IPS-18c (cell line): ENCODE results near the gene ETS1.
A peak's percentile ranks its signal among the peaks of the same experiment; 100 is the strongest.

ENCODE experiments used
- H3K4me3 ChIP-seq: 2 replicates; pipeline ENCODE4 v1.7.0; 2013; ENCODE audit warnings: low read depth, mild to moderate bottlenecking, low read length, moderate library complexity; ENCODE audit not compliant: insufficient read depth
- H3K9me3 ChIP-seq: one replicate; pipeline ENCODE4 v1.6.1; 2013; ENCODE audit warnings: mild to moderate bottlenecking, low read length, moderate library complexity; ENCODE audit not compliant: control insufficient read depth, insufficient read depth

Gene ETS1

DNA sequence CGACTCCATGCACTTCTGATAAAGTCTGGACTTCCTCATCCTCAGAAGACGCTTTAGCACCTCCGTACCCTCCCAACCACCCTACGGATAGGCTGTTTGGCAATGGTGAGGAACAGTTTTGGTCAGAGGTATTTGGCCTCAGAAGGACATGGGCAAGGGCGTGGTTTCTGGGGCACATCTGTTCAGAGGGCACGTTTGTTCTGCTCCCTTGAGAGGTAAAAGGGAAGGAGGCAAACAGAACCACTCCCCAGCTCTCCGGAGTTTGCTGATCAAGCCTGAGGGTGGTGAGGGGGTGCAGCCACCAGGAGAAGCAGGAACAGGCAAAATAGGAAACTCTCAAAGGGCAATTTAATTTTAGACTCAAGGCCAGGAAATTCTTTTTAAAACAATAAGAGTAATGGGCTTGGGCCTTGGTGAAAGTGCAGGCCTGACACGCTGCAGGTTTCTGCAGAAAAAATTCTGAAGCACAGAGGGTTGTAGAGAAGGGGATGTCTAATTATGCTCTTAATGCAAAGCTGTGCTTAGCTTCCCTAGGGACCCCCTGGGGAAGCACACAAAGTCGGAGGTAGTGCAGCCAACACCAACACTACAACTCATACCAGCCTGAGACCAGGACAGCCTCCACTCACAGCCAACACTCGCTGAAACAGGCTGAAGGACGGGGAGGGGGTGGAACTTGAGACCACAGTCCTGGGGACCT is 23.3 kb downstream of the ETS1 start:
- no peak overlapping the region for H3K4me3 ChIP-seq
- H3K9me3 ChIP-seq, result no peaks in the 10 kb centered on the region

DNA sequence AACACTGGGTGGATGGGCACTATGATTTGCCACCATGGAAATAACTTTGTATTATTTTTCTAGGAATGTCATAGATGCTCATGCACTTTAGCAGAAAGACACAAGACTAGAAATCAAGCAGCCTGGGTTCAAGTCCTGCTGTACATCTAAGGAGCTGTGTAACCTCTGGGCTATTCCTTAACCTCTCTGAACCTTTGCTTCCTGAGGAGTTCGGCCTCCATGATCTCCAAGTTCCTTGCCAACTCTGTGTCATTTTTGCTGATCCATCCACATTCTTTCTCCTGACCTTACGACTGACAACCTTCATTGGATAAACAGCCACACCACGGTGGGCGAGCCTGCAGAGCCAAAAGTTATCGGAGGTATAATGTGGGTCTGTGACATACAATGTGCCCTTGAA is 24.1 kb downstream of the ETS1 start:
- Histone ChIP-seq H3K4me3 (no peak overlapping the region), H3K9me3 (no peaks in the 10 kb centered on the region)

DNA sequence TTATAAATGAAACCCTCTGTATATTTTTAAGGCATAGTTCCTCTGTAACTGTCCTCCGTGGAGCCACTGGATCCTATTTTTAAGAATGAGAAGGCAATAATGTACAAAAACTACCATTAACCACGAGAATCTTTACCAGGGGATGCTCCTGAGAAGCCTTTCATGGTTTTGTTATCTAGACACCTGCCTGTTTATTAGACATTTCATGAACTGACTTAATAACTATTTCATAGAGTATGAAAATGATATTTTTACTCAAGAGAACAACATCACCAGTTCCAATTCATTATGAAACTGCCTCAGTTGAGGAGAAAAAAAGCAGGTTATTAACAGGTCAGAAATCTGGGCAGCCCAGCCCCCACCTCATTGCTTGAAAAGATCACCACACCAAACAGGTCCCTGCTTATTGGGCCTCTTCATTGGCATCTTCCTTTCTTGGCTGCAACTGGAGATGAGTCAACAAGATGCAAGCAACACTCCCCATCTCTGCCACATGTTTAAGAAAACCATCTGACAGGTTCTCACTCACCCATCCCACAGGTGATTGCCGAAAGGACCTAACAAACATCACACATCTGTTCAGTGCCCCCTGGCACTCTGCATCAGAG is 27.8 kb downstream of the ETS1 start:
- Histone ChIP-seq H3K9me3 (no peaks in the 10 kb centered on the region), H3K4me3 (no peak overlapping the region)

DNA sequence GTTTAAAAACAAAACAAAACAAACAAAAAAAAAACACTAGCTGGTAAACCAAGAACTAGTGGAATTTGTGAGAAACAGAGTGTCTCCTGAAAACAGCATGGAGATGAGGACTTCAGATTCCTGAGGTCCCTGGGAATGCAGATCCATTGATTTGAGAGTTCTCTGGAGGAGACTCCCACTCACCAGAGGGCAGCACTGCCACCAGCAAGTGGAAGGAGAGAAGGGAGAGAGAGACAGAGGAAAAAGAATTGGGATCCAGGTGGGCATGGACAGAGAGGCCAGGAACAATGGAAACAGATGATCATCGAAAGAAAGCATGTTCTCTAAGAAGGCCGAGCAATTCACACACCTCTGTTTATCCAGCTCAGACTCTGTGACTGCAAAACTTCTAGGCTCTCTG is 31.8 kb downstream of the ETS1 start:
- Histone ChIP-seq H3K4me3 (no peak overlapping the region), H3K9me3 (no peaks in the 10 kb centered on the region)

DNA sequence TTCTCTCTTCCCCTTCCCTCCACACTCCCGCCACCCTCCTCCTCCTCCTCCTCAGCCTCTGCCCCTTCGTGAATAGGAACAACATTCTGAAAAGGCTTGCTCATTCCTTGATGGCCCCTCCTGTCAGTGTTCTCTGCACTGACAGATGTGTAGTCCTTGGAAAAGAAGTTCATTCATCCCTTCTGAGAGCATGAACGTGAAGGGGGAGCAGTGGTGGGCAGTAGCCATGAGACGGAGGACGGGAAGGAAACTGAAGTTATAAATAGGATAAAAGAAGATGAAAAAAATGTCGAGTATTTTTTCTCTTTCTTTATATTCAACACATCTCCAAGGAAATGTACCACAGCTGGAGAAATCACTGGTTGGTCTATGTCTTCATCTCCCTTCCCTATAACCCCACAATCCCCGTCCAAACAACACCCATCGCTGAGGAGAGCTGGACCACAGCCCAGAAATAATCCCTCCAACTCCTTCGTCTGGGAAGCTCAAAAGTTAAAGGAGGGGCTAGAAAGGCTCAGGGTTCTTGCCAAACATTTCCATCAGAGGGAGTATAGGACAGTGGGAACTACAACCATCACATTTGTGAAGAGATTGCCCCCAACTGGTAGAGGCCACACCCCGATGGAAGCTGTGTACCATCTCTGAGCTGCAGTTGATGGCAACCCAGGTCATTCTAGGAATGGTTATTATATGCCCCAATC is 33.5 kb downstream of the ETS1 start:
- Histone ChIP-seq H3K9me3 (no peaks in the 10 kb centered on the region), H3K4me3 (no peak overlapping the region)

DNA sequence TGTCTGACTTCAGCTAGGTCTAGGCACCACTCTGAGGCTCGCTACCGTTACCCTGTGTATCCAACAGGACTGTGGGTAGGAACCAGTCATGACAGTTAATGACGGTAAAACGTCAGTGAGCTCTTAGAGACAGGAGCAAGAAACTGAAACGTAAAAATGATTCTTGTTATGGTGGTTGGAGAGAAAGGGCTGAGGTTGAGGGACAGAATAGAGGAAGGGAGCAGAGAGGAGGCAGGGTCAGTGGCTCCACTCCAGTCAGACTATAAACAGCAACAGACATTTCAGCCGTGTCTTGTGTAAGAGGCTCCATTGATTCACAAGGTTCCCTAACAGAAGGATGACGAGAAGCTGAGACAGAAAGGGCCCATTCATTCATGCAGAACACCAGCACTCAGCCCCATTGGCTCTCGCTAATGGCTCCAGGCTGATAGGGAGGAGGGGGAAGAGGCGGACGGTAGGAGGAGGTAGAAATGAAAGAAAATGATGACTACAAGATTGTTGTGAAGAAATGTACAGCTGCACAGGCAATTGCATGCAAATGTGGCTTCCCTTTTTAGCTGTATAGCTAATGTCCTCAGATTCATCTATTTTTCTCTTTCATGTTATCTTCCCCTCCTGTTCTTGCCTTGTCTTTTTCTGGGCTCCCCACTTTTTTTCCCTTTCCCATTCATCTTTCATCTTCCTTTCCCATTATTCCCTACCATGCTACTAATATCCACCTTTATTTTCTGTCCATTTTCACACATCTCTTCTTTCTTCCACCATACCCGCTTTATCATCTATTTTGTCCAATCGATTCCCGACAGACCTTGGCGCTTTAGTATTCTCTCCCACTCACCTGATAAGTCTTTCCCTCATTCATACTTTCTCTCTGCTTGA is 34.3 kb downstream of the ETS1 start:
- H3K4me3 ChIP-seq, result no peak overlapping the region

DNA sequence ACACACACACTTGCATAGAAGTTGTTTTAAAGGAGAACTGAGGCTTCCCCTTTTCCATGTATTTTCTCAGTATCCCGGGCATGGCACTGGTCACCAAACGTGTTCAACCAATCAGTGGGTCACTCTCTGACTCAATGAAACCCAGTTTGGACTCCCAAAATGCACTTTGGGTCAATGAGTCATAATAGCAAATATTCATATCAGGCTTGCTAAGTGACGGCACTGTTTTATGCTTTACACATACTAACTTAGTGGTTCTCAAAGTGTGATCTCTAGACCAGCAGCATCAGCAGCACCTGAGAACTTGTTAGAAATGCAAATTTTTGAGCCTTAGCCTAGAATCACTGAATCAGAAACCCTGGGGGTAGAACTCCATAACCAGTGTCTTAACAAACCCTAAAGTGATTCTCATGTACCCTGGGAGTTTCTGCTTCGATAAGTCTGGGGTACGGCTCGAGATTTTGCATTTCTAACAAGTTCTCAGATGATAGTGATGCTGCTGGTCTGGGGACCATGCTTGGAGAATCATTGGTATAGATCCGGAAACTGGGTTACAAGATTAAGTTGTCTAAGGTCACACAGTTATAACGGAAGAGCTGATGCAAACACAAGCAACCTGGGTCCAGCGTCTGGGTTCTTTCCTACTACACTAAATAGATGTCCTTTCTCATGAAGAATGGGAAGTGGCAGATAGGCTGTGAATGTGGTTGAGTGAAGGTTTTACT is 35.6 kb downstream of the ETS1 start:
- no peaks in the 10 kb centered on the region for H3K9me3 ChIP-seq
- H3K4me3 ChIP-seq, result no peak overlapping the region

More for the DNA sequence above, 34.3 kb downstream of the ETS1 start:
- no peaks in the 10 kb centered on the region for H3K9me3 ChIP-seq

DNA sequence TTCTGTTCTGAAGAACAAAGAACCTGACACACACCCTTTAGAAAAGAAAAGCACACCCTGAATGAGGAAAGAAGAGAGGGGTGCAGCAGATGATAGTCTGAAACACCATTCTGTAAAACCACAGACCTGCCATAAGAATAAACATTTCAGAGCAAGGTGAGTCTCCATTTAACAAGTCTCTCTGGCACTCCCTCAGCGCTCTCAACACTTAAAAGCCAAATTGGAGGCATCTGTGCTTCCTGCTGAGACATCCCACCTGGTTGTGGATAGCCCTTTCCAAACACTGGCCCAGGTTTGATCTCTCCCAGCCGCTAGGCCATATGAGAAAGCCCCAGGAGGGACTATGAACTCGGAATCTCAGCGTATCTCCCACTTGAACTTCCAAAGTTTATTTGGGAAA is 36.3 kb downstream of the ETS1 start:
- no peaks in the 10 kb centered on the region for H3K9me3 ChIP-seq
- H3K4me3 ChIP-seq, result no peak overlapping the region

DNA sequence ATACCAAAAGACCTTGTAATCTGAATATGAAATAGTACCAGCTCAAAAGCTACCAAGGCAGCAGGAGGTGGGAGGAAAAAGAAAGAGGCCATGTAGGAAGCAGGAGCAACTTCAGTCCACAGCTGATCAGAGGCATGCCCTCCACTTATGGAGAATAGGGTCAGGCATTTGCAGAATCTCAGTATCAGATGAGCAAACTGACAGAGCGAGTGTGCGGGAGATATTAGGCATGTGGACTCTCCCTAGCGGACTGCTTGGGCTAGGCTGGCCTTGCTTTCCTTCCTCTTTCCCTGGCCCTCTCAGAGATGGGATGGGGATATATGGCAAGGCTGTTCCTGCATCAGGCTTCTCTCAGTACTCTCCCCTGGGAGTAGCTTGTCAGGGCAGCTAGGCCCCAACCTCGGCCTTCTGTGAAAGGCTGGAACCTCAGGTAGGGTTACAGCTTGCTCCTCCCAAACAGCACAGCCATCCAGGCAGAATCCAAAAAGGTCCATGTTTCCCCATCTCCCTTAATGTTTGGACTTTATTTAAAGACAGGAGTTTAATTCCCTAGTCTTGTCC is 37.0 kb downstream of the ETS1 start:
- Histone ChIP-seq H3K9me3 (no peaks in the 10 kb centered on the region), H3K4me3 (no peak overlapping the region)

DNA sequence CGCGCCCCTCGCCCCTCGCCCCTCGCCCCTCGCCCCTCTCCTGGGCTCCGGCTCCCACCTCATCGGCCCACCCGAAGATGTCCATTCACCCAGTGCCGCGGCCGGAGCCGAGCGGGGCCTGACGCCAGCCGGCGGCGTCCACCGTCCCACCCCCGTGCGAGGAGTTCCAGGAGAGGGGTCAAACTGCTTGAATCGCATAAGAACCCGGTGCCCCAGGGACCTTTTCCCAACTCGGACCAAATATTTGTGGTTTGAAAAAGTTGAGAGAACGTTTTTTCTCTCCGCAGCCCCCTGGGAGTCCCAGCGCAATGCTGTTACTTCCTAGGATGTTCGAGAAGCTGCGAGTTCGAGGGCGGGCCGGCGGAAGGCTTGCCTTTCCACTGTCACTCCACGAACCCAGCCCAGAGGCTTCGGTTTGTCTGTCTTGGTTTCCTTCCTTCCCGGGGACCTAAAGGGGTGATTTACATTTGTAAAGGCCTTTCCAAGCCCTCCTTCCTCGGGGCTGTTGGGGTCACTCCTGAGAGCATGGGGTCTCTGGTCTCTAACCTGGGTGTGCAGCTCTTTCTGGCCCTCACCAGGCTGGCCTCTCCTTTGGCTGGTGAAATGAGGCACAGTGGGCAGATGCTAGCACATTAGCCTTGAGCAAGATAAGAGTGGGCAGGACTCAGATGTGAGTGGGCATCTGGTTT is 38.0 kb downstream of the ETS1 start:
- peak overlapping the region; percentile 34 for H3K4me3 ChIP-seq

DNA sequence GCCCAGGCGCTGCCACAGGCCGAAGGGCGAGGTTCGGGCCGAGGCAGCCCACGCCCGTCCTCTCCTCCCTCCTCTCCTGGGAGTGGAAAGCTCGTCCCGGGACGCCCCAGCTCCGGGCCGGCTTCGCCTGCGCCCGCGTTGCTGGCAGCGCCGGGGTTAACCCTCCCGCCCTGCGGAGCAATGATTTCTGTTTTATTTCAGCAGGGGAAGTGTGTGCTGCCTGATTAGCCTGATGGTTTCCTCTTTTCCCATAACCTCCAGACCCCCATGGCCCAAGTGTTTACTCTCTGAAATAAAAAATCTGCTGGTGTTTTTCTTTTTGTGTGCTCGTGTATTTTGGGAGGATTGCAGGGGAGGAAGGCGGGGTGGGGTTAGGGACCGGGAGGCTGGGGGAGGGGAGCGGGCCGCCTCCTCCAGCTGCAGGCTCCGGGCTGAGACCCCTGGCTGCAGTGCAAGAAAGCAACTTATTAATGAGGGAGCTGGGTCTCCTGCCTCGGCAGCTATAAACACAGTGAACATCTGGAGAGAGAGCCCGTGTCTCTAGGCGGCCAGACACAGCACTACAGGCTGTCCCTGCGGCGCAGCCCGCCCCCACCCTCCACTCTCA is 38.6 kb downstream of the ETS1 start:
- H3K9me3 ChIP-seq, result no peaks in the 10 kb centered on the region
- peak overlapping the region; percentile 42 for H3K4me3 ChIP-seq

More for the DNA sequence above, 38.0 kb downstream of the ETS1 start:
- H3K9me3 ChIP-seq, result no peaks in the 10 kb centered on the region

DNA sequence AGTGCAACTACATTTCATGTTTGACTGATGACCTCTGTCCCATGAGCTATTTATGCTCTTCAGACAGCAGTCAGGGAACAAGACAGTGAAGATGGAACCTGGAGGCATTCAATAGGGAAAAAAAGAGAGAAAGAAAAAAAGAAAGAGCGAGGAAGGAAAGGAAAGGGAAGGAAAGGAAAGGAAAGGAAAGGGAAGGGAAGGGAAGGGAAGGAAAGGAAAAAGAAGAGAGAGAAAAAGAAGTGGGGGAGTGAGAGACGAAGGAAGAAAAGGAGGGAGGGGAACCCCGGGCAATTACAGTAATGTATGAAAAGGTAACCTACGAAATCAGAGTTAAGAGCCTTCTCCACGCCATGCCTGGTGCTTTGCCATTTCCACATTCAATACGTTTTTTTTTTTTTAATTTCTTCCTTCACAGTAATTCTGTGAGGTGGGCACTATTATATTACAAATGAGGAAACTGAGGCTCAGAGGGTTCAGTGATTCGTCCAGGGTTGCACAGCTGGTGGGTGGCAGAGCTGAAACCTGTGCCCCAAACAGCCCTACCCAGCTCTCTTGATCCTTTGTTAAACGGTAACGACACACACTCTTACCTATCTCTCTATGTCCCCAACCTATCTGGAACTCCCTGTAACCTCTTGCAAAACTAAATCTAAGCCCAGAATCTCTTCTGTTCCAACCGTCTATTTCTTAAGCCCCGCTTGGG is 39.3 kb downstream of the ETS1 start:
- H3K4me3 ChIP-seq, result peak overlapping the region; percentile 42
- no peaks in the 10 kb centered on the region for H3K9me3 ChIP-seq

DNA sequence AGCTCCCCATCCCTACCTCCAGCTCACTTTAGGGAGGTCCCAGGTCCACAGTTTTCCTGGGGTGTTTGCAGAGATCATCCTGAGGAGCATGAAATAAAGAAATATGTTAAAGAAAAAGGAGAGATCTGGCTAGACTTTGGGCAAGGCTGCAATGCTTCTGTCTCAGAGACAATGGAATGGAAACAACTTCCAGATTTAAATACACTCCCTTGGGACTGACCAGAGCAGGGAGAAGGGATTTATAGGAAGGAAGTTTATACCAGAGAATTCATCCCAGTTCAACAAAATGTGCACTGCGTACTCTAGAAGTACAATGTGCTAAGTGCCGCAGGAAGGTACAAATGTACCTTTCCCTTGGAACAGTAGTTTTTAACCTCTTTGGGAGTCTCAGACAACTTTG is 40.4 kb downstream of the ETS1 start:
- no peak overlapping the region for H3K4me3 ChIP-seq
- no peaks in the 10 kb centered on the region for H3K9me3 ChIP-seq

DNA sequence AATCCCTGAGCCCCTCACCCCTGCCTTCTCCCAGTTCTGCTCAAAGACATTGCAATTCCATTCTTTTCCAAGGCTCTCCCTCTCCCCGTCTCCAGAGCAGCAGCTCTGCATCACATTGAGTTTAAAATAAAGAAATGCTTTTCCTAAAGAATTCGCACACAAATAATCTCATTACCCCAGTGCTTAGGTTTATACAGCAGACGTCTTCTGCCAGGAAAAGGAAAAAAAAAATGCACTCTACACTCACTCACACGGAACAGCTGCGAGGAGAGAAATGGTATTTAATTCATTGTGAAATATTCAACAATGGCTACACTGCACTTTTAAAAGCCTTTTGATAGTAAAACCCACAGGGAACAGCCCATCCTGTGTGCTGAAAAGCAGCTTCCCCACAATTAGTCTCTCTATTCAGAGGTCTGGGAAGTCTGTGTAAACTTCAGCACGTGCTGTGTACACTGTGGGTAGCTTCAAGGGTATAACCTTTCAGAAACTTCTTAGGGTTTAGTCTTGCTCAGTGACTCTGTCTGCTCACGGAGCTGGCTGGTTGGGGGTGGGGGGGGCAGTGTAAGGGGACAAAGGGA is 42.8 kb downstream of the ETS1 start:
- no peak overlapping the region for H3K4me3 ChIP-seq
- H3K9me3 ChIP-seq, result no peaks in the 10 kb centered on the region

DNA sequence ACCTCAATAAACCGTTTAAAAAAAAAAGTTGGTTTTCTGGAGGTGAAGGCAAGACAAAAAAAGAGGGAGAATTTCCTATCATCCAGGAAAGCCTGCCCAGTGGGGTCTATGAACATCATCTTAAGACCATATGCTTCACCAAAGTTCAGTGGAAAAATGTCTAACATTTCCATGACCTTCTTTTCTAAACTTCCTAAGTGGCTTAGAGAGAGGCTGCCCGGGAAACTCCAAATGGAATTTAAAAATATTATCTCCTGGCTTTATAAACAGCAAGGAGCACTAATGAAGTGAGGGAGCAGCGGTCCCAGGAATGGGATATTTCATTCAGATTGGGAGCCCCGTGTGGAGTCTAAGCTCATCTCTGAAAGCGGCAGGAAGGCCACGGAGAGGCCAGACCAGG is 46.9 kb downstream of the ETS1 start:
- H3K4me3 ChIP-seq, result no peak overlapping the region
- H3K9me3 ChIP-seq, result no peaks in the 10 kb centered on the region
